ENCODE data around the gene CASP8.

CASP8 gene

GRCh38 chr2:201255408-201256033 is 4.8 kb upstream of the CASP8 start:
- Mint-ChIP-seq H3K27me3 (ENCODE audit: low read depth) (no peaks in the 10 kb centered on the region), H3K27ac (peak overlapping the region; percentile 81), H3K4me1 (ENCODE audit: low read depth) (peaks cover 62% of the 10 kb centered on the region), H3K36me3 (ENCODE audit: low read depth) (peaks cover 34% of the 10 kb centered on the region), H3K9me3 (peaks cover 10% of the 10 kb centered on the region), H3K4me3 (peak overlapping the region; percentile 41)
- DNase-seq (ENCODE audit: low spot score), result no peak

- no peaks in the 10 kb centered on the region for H3K27me3 Mint-ChIP-seq (ENCODE audit: low read depth)
- H3K9me3 Mint-ChIP-seq, result peaks cover 4% of the 10 kb centered on the region
- peak overlapping the region; percentile 88 for H3K4me3 Mint-ChIP-seq
- H3K4me1 Mint-ChIP-seq (ENCODE audit: low read depth), result peaks cover 58% of the 10 kb centered on the region
- peak overlapping the region; percentile 99 for H3K27ac Mint-ChIP-seq
- DNase-seq (ENCODE audit: low spot score), result no peak
- H3K36me3 Mint-ChIP-seq (ENCODE audit: low read depth), result peaks cover 33% of the 10 kb centered on the region
Observed at GRCh38 chr2:201256082-201256481, 4.3 kb upstream of the CASP8 start.

GRCh38 chr2:201257381-201257955 is 2.9 kb upstream of the CASP8 start:
- peak; percentile 40 for DNase-seq (ENCODE audit: low spot score)
- peak overlapping the region; percentile 99 for H3K27ac Mint-ChIP-seq
- peaks cover 34% of the 10 kb centered on the region for H3K36me3 Mint-ChIP-seq (ENCODE audit: low read depth)
- no peaks in the 10 kb centered on the region for H3K9me3 Mint-ChIP-seq
- no peaks in the 10 kb centered on the region for H3K27me3 Mint-ChIP-seq (ENCODE audit: low read depth)
- H3K4me1 Mint-ChIP-seq (ENCODE audit: low read depth), result peaks cover 56% of the 10 kb centered on the region
- peak overlapping the region; percentile 88 for H3K4me3 Mint-ChIP-seq

- H3K4me1 Mint-ChIP-seq (ENCODE audit: low read depth), result peaks cover 55% of the 10 kb centered on the region
Observed at GRCh38 chr2:201257956-201258665, 2.2 kb upstream of the CASP8 start.

GRCh38 chr2:201258666-201259615 is 1.4 kb upstream of the CASP8 start:
- peaks cover 32% of the 10 kb centered on the region for H3K36me3 Mint-ChIP-seq (ENCODE audit: low read depth)
- no peaks in the 10 kb centered on the region for H3K27me3 Mint-ChIP-seq (ENCODE audit: low read depth)
- H3K9me3 Mint-ChIP-seq, result no peaks in the 10 kb centered on the region
- DNase-seq (ENCODE audit: low spot score), result peak; percentile 3
- peak overlapping the region; percentile 99 for H3K27ac Mint-ChIP-seq
- peaks cover 59% of the 10 kb centered on the region for H3K4me1 Mint-ChIP-seq (ENCODE audit: low read depth)
- peak overlapping the region; percentile 88 for H3K4me3 Mint-ChIP-seq

More at GRCh38 chr2:201257956-201258665, 2.2 kb upstream of the CASP8 start:
- Mint-ChIP-seq H3K9me3 (no peaks in the 10 kb centered on the region), H3K27me3 (ENCODE audit: low read depth) (no peaks in the 10 kb centered on the region), H3K27ac (peak overlapping the region; percentile 99), H3K4me3 (peak overlapping the region; percentile 88), H3K36me3 (ENCODE audit: low read depth) (peaks cover 34% of the 10 kb centered on the region)
- peak; percentile 90 for DNase-seq (ENCODE audit: low spot score)

GRCh38 chr2:201261471-201261870 is 1.1 kb downstream of the CASP8 start:
- Mint-ChIP-seq H3K27ac (peak overlapping the region; percentile 99), H3K4me1 (ENCODE audit: low read depth) (peaks cover 64% of the 10 kb centered on the region), H3K36me3 (ENCODE audit: low read depth) (peaks cover 33% of the 10 kb centered on the region), H3K9me3 (no peaks in the 10 kb centered on the region), H3K27me3 (ENCODE audit: low read depth) (no peaks in the 10 kb centered on the region), H3K4me3 (peak overlapping the region; percentile 100)
- DNase-seq (ENCODE audit: low spot score), result peak; percentile 41

- no peak for DNase-seq (ENCODE audit: low spot score)
- no peaks in the 10 kb centered on the region for H3K27me3 Mint-ChIP-seq (ENCODE audit: low read depth)
- H3K27ac Mint-ChIP-seq, result peak overlapping the region; percentile 99
- no peaks in the 10 kb centered on the region for H3K9me3 Mint-ChIP-seq
- H3K4me1 Mint-ChIP-seq (ENCODE audit: low read depth), result peaks cover 66% of the 10 kb centered on the region
- peak overlapping the region; percentile 100 for H3K4me3 Mint-ChIP-seq
- peaks cover 35% of the 10 kb centered on the region for H3K36me3 Mint-ChIP-seq (ENCODE audit: low read depth)
Observed at GRCh38 chr2:201261906-201262305, 1.6 kb downstream of the CASP8 start.

- DNase-seq (ENCODE audit: low spot score), result peak; percentile 36
- H3K27me3 Mint-ChIP-seq (ENCODE audit: low read depth), result no peaks in the 10 kb centered on the region
- H3K9me3 Mint-ChIP-seq, result no peaks in the 10 kb centered on the region
- H3K4me1 Mint-ChIP-seq (ENCODE audit: low read depth), result peaks cover 67% of the 10 kb centered on the region
- peaks cover 43% of the 10 kb centered on the region for H3K36me3 Mint-ChIP-seq (ENCODE audit: low read depth)
- H3K4me3 Mint-ChIP-seq, result peak overlapping the region; percentile 80
- H3K27ac Mint-ChIP-seq, result peak overlapping the region; percentile 85
Observed at GRCh38 chr2:201262718-201263117, 2.4 kb downstream of the CASP8 start.

- peaks cover 47% of the 10 kb centered on the region for H3K36me3 Mint-ChIP-seq (ENCODE audit: low read depth)
- peaks cover 63% of the 10 kb centered on the region for H3K4me1 Mint-ChIP-seq (ENCODE audit: low read depth)
- no peaks in the 10 kb centered on the region for H3K9me3 Mint-ChIP-seq
- H3K27ac Mint-ChIP-seq, result peak overlapping the region; percentile 76
- DNase-seq (ENCODE audit: low spot score), result no peak
- H3K27me3 Mint-ChIP-seq (ENCODE audit: low read depth), result no peaks in the 10 kb centered on the region
- peak overlapping the region; percentile 80 for H3K4me3 Mint-ChIP-seq
Observed at GRCh38 chr2:201263779-201264178, 3.4 kb downstream of the CASP8 start.

GRCh38 chr2:201264472-201265173 is 4.3 kb downstream of the CASP8 start:
- no peak for DNase-seq (ENCODE audit: low spot score)
- peaks cover 66% of the 10 kb centered on the region for H3K4me1 Mint-ChIP-seq (ENCODE audit: low read depth)

GRCh38 chr2:201266629-201267028 is 6.3 kb downstream of the CASP8 start:
- Mint-ChIP-seq H3K27me3 (ENCODE audit: low read depth) (no peaks in the 10 kb centered on the region), H3K36me3 (ENCODE audit: low read depth) (peaks cover 61% of the 10 kb centered on the region), H3K27ac (peak overlapping the region; percentile 31), H3K4me3 (no peak overlapping the region), H3K9me3 (no peaks in the 10 kb centered on the region), H3K4me1 (ENCODE audit: low read depth) (peaks cover 73% of the 10 kb centered on the region)
- DNase-seq (ENCODE audit: low spot score), result no peak

More at GRCh38 chr2:201264472-201265173, 4.3 kb downstream of the CASP8 start:
- H3K27ac Mint-ChIP-seq, result peak overlapping the region; percentile 76
- no peaks in the 10 kb centered on the region for H3K9me3 Mint-ChIP-seq
- H3K4me3 Mint-ChIP-seq, result peak overlapping the region; percentile 80
- H3K27me3 Mint-ChIP-seq (ENCODE audit: low read depth), result no peaks in the 10 kb centered on the region
- peaks cover 54% of the 10 kb centered on the region for H3K36me3 Mint-ChIP-seq (ENCODE audit: low read depth)

- Mint-ChIP-seq H3K36me3 (ENCODE audit: low read depth) (peaks cover 61% of the 10 kb centered on the region), H3K4me3 (no peak overlapping the region), H3K27me3 (ENCODE audit: low read depth) (no peaks in the 10 kb centered on the region), H3K27ac (no peak overlapping the region), H3K9me3 (no peaks in the 10 kb centered on the region), H3K4me1 (ENCODE audit: low read depth) (peaks cover 75% of the 10 kb centered on the region)
- no peak for DNase-seq (ENCODE audit: low spot score)
Observed at GRCh38 chr2:201267278-201268030, 7.1 kb downstream of the CASP8 start.
